HG03039 (cell line): ENCODE data around the gene DPH7.
"Not testable (repeated sequence)": the region's sequence is repeated elsewhere in the genome, so short reads cannot be mapped to it uniquely, and the experiment has no call there.

Experiments used
- ATAC-seq: cut with Tn5 transposase; IDR thresholded peaks from one replicate; pipeline ENCODE4 v1.9.1; 2021; ENCODE audit warnings: mild to moderate bottlenecking, moderate library complexity; ENCODE audit not compliant: unreplicated experiment

Gene DPH7

DNA sequence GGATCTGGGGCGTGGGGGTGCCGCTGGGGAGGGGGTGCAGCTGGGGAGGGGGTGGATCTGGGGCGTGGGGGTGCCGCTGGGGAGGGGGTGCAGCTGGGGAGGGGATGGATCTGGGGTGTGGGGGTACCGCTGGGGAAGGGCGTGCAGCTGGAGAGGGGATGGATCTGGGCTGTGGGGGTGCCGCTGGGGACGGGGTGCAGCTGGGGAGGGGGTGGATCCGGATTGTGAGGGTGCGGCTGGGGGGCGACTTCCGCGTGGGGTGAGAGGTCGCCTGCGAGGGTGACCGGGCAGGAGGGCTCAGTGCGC lies 27.8 kb downstream of the DPH7 start:
- ATAC-seq, result not testable (repeated sequence)

- ATAC-seq, result no peak
These were observed 28.5 kb downstream of the DPH7 start, which contains the start of gene PNPLA7 for GRCh38 chr9:137550231-137550621. Gene PNPLA7, minus strand, starts transcription at chr9:137550402. Its CDS starts 205 bp downstream, at chr9:137550197.

- no peak for ATAC-seq
These were observed 30.8 kb downstream of the DPH7 start for GRCh38 chr9:137547687-137548543.

DNA sequence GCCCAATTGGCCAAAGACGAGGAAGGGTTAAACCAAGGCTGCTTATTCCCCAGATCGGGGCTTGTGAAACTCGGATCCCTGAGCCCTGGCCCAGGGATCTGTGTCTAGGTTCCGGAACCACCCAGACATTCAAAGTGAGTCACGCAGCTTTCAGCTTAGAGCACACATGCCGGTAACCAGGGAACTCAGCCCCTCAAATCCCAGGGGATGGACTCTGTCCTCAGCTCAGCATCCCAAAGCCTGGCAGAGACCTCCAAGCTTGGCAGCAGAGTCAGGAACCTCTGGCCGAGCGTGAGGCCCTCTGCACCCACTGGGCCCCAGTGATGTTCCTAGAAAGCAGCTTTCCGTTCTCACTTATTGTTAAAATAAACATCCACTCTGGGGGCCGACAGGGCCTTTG lies 33.6 kb downstream of the DPH7 start:
- ATAC-seq, result no peak

DNA sequence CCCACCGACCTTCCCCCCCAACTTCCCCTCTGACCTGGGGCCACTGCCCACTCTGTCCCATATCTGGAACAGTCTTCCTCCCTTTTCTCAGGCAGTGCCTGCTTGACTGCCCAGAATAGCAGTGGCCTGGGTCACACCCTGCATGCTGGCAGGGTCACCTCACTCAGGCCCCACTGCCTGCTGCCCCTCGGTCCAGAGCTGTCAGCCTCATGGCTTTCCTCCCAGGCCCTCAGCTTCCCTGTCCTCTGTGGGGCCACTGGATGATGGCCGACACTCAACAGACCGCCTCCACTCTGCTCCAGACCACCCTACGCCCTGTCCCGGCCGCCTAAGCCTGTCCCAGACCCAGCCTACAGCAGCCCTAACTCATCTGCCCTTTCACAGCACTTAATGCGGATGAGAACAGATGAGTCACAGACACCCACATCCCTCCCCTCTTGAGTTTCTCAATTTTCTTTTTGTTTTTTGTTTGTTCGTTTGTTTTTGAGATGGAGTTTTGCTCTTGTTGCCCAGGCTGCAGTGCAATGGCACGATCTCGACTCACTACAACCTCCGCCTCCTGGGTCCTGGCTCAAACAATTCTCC lies 34.5 kb downstream of the DPH7 start:
- ATAC-seq, result no peak

- no peak for ATAC-seq
These were observed 35.3 kb downstream of the DPH7 start for GRCh38 chr9:137543237-137543963.

DNA sequence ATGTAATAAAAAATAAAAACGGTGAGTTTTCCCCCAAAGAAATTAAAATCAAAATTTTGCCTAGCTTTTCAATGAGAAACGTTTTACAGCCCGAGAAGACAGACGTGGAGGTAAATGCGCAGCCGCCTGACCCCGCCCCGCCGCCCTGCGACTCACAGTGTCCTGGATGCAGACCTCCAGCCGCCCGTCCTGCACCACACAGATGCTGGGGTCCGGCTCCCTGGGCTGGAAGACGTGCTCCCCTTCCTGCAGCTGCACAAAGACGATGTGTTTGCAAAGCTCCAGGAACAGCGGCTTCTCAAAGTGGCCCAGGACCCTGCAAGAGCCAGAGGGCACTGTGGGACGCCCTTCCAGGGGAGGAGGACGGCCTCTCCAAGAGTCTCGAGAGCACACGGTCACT lies 36.2 kb downstream of the DPH7 start:
- no peak for ATAC-seq

- no peak for ATAC-seq
These were observed 38.2 kb downstream of the DPH7 start for GRCh38 chr9:137540536-137540935.

GRCh38 chr9:137538058-137538457 lies 40.7 kb downstream of the DPH7 start:
- ATAC-seq, result no peak

- ATAC-seq, result not testable (repeated sequence)
These were observed 42.1 kb downstream of the DPH7 start for GRCh38 chr9:137536594-137537131.

GRCh38 chr9:137535120-137535428 lies 43.7 kb downstream of the DPH7 start:
- no peak for ATAC-seq

GRCh38 chr9:137534256-137535119 lies 44.2 kb downstream of the DPH7 start:
- no peak for ATAC-seq

GRCh38 chr9:137532891-137533468 lies 45.7 kb downstream of the DPH7 start:
- ATAC-seq, result not testable (repeated sequence)

GRCh38 chr9:137531099-137531765 lies 47.5 kb downstream of the DPH7 start:
- ATAC-seq, result no peak

DNA sequence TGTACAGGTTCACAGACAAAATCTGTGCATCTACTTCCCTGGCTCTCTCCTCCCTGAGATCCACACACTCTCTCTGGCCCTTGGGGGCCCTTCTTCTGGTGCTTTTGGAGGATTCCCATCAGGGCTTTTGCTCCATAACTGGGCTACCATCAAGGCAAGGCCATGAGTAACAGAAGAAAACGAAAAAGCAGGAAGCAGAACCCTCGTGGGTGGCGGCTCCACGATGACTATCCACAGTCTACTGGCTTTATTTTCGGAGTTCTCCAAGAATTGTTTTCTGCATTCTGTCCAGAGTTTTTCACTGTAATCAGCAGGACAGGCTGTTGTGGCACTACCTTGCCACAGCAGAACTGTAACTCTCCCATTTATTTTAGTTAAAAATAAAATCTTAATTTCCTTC lies 48.4 kb downstream of the DPH7 start:
- no peak for ATAC-seq

DNA sequence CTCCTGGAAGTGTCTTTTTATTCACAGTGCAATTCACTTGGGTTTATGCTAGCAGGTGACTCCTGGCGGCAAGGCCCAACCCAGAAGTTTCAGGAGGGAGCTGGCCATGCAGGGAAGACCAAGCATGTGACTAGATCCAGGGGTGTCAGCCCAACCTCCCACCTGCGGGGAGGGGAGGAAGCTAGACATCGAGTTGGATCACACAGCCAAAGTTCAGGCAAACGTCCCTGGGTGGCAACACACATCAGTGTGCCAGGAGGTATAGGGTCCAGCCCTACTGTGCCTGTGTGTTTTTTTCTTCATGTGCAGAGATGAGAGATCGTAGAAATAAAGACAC lies 53.8 kb downstream of the DPH7 start:
- ATAC-seq, result no peak

- ATAC-seq, result no peak
These were observed 54.4 kb downstream of the DPH7 start for GRCh38 chr9:137524161-137524980.

DNA sequence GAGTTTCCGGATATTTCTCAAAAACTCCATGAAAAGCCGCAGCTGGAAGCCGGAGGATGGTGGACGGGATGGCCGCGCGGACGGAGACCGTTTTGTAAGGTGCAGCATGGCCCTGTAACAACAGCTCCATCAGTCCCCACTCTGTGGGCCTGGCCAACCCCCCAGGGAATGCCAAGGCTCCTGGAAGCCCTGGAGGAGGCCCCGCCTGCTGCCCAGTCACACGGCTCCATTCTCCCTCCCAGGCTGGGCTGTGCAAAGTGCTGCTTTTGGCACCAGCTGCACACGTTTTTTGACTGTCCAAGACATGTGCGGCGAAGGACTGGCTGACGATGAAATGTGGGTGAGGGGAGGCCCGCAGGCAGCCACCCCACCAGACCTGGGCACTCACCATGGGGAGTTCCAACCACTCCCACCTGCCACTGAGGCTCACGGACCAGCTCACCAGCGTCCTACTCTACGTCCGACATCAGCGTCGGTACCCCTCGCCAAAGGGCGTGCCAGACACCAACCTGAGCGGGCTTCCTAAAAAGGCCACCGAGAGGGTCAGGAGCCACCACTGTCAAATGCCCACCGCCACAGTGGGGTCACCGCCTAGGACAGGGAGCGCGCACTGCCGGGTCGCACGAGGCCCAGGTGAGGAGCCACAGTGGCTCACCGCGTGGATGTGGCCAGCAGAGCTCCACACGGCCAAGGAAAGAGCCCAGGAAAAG lies 55.8 kb downstream of the DPH7 start:
- ATAC-seq, result no peak
